Osteocyte (in vitro differentiated cells): ENCODE data around the gene SLC36A2. TPM values are rescaled to one million over a fixed set of nuclear protein-coding genes. Genes with fewer than 3 reads are reported as not detected.

Experiments
- DNase-seq: peaks from one replicate; pipeline ENCODE4 v3.0.0; 2021; ENCODE audit warnings: mixed read lengths; ENCODE audit not compliant: unreplicated experiment; ENCODE audit errors: extremely low spot score
- H3K27ac Mint-ChIP-seq: one replicate; pipeline ENCODE4 v1.8.0; 2021; ENCODE audit warnings: mild to moderate bottlenecking, mixed read lengths; ENCODE audit not compliant: unreplicated experiment
- H3K27me3 Mint-ChIP-seq: one replicate; pipeline ENCODE4 v1.8.0; 2021; ENCODE audit warnings: mixed read lengths; ENCODE audit not compliant: unreplicated experiment
- H3K36me3 Mint-ChIP-seq: one replicate; pipeline ENCODE4 v1.8.0; 2021; ENCODE audit warnings: mixed read lengths; ENCODE audit not compliant: unreplicated experiment
- H3K4me1 Mint-ChIP-seq: one replicate; pipeline ENCODE4 v1.8.0; 2021; ENCODE audit warnings: mixed read lengths; ENCODE audit not compliant: unreplicated experiment
- H3K4me3 Mint-ChIP-seq: one replicate; pipeline ENCODE4 v1.8.0; 2021; ENCODE audit warnings: mild to moderate bottlenecking, moderate library complexity, mixed read lengths; ENCODE audit not compliant: unreplicated experiment
- H3K9me3 Mint-ChIP-seq: one replicate; pipeline ENCODE4 v1.8.0; 2021; ENCODE audit warnings: mixed read lengths; ENCODE audit not compliant: unreplicated experiment
- total RNA-seq: library from RNA; stranded (reverse); gene quantifications from 2 replicates; pipeline ENCODE4 v1.2.1, GENCODE V29; 2021
- TF ChIP-seq, protein P1 (sequence below): fragments of 200-600 bp; sonication (generic); IDR thresholded peaks from 2 replicates; pipeline ENCODE4 v1.5.0; 2021; ENCODE audit warnings: antibody characterized with exemption, mild to moderate bottlenecking, moderate library complexity

The SLC36A2 gene
- total RNA-seq, 1 donor from 2014 or later, result not detected

DNA sequence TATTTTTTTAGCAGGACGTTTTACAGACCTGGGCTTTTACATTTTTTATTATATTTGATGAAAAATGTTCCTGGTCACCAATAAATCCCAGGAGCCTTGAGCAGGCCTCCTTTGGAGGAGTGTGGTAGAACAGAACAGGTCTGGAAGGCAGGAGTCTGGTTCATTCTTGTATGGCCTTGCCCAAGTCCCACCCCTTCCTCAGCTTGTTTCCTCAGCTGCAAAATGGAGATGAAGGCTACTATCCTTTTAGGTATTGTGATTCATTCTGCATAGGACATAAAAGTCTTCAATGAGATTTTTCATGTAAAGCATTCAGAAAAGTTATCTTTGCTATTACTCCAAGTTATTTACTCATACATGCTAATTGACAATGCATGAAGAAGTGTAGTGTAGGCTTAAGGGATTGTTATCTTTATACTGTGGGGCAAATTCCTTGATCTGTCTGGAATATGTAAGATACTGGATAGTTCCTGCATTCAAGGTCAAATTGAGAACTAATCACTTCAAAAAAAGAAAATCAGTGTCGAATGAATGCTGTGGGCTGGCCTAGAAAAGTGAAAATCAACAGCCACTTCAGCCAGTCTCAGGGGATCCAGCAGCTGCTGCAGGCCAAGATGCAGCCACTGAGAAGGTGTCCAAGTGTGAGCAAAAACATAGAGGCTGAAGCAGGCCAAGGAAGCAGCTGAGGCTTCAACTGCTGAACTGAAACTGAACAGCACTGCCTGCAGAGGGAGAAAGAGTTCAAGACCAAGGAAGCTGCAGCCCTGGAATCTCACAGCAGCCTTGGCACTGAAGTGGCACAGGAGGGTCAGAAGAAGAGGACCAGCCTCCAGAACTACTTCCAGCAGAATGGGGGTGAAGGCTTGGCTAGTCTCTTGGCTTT lies 28.3 kb downstream of the SLC36A2 start:
- Mint-ChIP-seq H3K27ac (no peak overlapping the region), H3K4me3 (no peak overlapping the region), H3K4me1 (peaks cover 2% of the 10 kb centered on the region), H3K9me3 (no peaks in the 10 kb centered on the region), H3K27me3 (peaks cover 32% of the 10 kb centered on the region), H3K36me3 (no peaks in the 10 kb centered on the region)
- DNase-seq, result peak; percentile 53
- TF ChIP-seq, protein P1, sequence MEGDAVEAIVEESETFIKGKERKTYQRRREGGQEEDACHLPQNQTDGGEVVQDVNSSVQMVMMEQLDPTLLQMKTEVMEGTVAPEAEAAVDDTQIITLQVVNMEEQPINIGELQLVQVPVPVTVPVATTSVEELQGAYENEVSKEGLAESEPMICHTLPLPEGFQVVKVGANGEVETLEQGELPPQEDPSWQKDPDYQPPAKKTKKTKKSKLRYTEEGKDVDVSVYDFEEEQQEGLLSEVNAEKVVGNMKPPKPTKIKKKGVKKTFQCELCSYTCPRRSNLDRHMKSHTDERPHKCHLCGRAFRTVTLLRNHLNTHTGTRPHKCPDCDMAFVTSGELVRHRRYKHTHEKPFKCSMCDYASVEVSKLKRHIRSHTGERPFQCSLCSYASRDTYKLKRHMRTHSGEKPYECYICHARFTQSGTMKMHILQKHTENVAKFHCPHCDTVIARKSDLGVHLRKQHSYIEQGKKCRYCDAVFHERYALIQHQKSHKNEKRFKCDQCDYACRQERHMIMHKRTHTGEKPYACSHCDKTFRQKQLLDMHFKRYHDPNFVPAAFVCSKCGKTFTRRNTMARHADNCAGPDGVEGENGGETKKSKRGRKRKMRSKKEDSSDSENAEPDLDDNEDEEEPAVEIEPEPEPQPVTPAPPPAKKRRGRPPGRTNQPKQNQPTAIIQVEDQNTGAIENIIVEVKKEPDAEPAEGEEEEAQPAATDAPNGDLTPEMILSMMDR, result peak; percentile 38

DNA sequence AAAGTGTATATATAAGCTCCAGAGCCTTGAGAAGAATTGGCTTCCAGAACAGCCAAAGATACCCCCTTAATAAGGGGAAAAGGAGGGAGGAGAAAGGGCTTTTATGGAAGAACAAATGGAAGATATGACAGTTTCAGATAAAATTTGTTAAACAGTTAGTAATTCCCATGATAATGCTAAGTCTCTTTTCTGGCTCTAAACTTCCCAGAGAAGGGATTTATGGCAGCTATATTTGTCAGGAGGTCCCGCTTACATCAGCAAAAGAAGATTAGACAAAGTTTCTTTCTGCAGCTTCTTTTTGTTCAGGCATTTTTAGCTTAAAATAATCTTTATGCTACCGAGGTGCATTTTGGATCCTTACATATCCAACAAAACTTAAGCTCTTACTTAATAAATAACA lies 29.5 kb downstream of the SLC36A2 start:
- no peaks in the 10 kb centered on the region for H3K9me3 Mint-ChIP-seq
- H3K27me3 Mint-ChIP-seq, result peaks cover 35% of the 10 kb centered on the region
- H3K36me3 Mint-ChIP-seq, result no peaks in the 10 kb centered on the region
- H3K4me1 Mint-ChIP-seq, result peaks cover 2% of the 10 kb centered on the region
- no peak overlapping the region for H3K4me3 Mint-ChIP-seq
- no peak for DNase-seq
- H3K27ac Mint-ChIP-seq, result no peak overlapping the region
- TF ChIP-seq, protein P1, result no peak

DNA sequence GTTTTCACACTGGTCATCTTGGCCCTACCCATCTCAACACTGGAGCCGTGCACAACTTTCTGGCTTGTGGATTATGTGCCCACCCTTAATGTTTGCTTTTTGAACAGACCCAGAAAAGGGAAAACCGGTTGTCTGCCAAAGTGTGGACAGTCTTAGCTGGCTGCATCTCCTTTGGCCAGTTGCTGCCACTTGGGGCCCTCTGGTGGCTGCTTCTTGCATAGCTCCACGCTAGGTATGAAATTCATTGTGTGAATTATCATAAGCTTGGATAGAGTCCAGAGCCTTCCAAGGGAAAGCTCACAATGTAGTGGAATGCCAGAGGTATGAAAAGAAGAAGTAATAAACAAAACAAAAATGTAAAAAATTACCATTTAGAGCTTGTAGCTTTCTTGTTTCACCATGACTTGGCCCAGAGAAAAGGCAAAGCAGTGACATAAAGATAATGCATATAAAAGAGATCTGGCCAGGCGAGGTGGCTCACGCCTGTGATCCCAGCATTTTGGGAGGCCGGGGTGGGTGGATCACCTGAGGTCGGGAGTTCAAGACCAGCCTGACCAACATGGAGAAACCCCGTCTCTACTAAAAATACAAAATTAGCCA lies 31.3 kb downstream of the SLC36A2 start:
- no peaks in the 10 kb centered on the region for H3K36me3 Mint-ChIP-seq

DNA sequence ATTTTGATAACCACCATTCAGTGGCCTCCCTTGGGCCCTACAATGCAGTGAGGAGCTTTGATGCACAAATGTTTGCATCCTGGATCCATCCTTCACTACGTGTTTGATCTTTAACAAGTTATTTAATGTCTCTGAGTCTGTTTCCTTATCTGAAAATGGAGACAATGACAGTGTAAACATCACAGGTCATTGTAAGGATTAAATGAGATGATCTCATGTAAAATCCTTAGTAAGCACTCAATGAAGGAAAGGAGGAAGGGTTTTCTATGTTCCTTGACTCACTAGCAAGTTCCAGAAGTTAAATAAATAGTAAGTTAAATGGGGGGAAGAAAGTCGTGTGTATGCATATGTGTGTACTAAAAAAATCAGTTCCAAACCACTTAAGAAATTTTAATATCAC lies 34.0 kb downstream of the SLC36A2 start:
- Mint-ChIP-seq H3K9me3 (peaks cover 12% of the 10 kb centered on the region), H3K4me3 (no peak overlapping the region), H3K27me3 (peaks cover 31% of the 10 kb centered on the region), H3K36me3 (no peaks in the 10 kb centered on the region), H3K4me1 (no peaks in the 10 kb centered on the region), H3K27ac (no peak overlapping the region)
- DNase-seq, result peak; percentile 17
- TF ChIP-seq, protein P1, result no peak

More for the DNA sequence above, 31.3 kb downstream of the SLC36A2 start:
- Mint-ChIP-seq H3K27me3 (peaks cover 30% of the 10 kb centered on the region), H3K27ac (no peak overlapping the region), H3K4me1 (peaks cover 2% of the 10 kb centered on the region), H3K4me3 (no peak overlapping the region), H3K9me3 (peaks cover 4% of the 10 kb centered on the region)
- TF ChIP-seq, protein P1, result peak; percentile 84
- DNase-seq, result peak; percentile 86

DNA sequence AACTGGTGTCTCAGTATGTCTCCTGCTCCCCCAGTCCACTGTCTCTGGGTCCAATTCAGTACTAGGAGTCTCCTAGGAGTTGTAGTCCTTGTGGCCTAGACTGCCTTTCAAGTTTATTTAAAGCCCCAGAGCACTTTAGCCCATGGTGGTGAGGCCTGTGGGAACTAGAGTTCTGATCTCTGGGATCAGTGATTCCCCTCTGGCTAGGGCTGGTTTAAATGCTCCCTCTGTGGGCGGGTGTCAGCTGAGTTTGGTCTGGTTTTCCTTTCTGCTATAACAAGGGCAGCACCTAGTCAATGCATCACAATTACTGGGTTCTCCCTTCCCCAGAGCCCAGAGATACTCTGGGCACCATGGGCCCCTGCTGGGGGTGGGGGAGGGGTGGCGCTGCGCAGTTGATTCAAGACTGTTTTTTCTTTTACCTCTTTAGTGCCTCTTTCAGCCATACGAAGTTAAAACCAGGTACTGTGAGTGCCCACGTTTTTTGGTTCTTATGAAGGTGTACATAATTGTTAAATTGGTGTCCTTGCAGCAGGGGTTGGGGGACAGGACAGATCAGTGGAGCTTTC lies 34.5 kb downstream of the SLC36A2 start:
- H3K27ac Mint-ChIP-seq, result no peak overlapping the region
- H3K27me3 Mint-ChIP-seq, result peaks cover 35% of the 10 kb centered on the region
- peak; percentile 64 for DNase-seq
- H3K9me3 Mint-ChIP-seq, result peaks cover 12% of the 10 kb centered on the region
- H3K4me1 Mint-ChIP-seq, result no peaks in the 10 kb centered on the region
- H3K4me3 Mint-ChIP-seq, result no peak overlapping the region
- TF ChIP-seq, protein P1, result no peak
- no peaks in the 10 kb centered on the region for H3K36me3 Mint-ChIP-seq
